Endothelial cell of umbilical vein (primary cell): ENCODE results near the gene RELT. TPM values are rescaled to one million over a fixed set of nuclear protein-coding genes. Genes with fewer than 3 reads are reported as not detected.

Source experiments
- BruUV-seq: library from RNA; stranded (reverse); fragments of 400-500 nt; replicated peaks from 2 replicates; lab custom pipeline; 2021; lab: Mats Ljungman, UMichigan
- CTCF ChIA-PET: fragments of 300-600, 350-600 bp; sonication (Branson Sonifier 250); formaldehyde crosslinking; loops from one replicate; lab custom pipeline; 2021; ENCODE audit warnings: antibody characterized with exemption, inconsistent platforms; lab: Charles Lee
- POLR2A ChIA-PET: fragments of 300-600, 350-600 bp; sonication (Branson Sonifier 250); formaldehyde crosslinking; loops from one replicate; lab custom pipeline; 2021; ENCODE audit warnings: antibody characterized with exemption, inconsistent platforms; lab: Charles Lee
- DNase-seq: peaks from one replicate; pipeline ENCODE4 v3.0.0-alpha.2; 2011; ENCODE audit warnings: low read depth, low spot score
- FAIRE-seq: peaks from 2 replicates; lab custom pipeline; 2011; peaks lifted over from hg19 to GRCh38; lab: Jason Lieb, UNC
- H2AFZ ChIP-seq: 2 replicates; pipeline ENCODE4 v1.6.0; 2012; ENCODE audit warnings: low read depth, low read length, control low read depth, inconsistent platforms
- H3K27ac ChIP-seq: 2 replicates; pipeline ENCODE4 v1.5.1; 2011; ENCODE audit warnings: low read depth, mild to moderate bottlenecking, control low read depth, low read length, moderate library complexity; ENCODE audit not compliant: insufficient read depth
- H3K27me3 ChIP-seq, 2 experiments: 2 replicates each; pipeline versions ENCODE4 v1.6.0 to v1.6.1; 2011; ENCODE audit warnings: low read length in 2 of 2, mixed read lengths in 1 of 2; ENCODE audit not compliant: control insufficient read depth in 2 of 2, insufficient read depth in 2 of 2
- H3K36me3 ChIP-seq, 2 experiments: 2 replicates in 1 of 2; 3 replicates in 1 of 2; pipeline ENCODE4 v1.5.1; 2011; ENCODE audit warnings: low read length in 2 of 2, mild to moderate bottlenecking in 1 of 2, moderate library complexity in 1 of 2; ENCODE audit not compliant: control insufficient read depth in 2 of 2, insufficient read depth in 2 of 2; ENCODE audit errors: extremely low read depth in 1 of 2
- H3K4me1 ChIP-seq: 3 replicates; pipeline ENCODE4 v1.5.1; 2011; ENCODE audit warnings: mild to moderate bottlenecking, low read length; ENCODE audit not compliant: control insufficient read depth, insufficient read depth; ENCODE audit errors: extremely low read depth
- H3K4me2 ChIP-seq: 2 replicates; pipeline ENCODE4 v1.6.1; 2011; ENCODE audit warnings: low read length, control low read depth, mixed read lengths; ENCODE audit not compliant: insufficient read depth
- H3K4me3 ChIP-seq, 3 experiments: fragments of 200-600 bp in 1 of 3; sonication (generic), shearing (Covaris generic) in 1 of 3; replicated peaks in 1 of 3; 2 replicates each; pipeline ENCODE4 v1.5.1; 2011 to 2016; ENCODE audit warnings: control low read depth in 3 of 3, low read length in 3 of 3, mild to moderate bottlenecking in 2 of 3, inconsistent platforms in 1 of 3, low read depth in 1 of 3, moderate library complexity in 1 of 3; ENCODE audit not compliant: insufficient read depth in 1 of 3
- H3K79me2 ChIP-seq: 2 replicates; pipeline ENCODE4 v1.6.0; 2012; ENCODE audit warnings: low read length, inconsistent platforms; ENCODE audit not compliant: control insufficient read depth, insufficient read depth
- H3K9ac ChIP-seq: replicated peaks from 2 replicates; pipeline ENCODE3; 2011; ENCODE audit warnings: low read length, control low read depth; ENCODE audit not compliant: insufficient read depth; ENCODE audit errors: extremely low read depth
- H3K9me1 ChIP-seq: replicated peaks from 3 replicates; pipeline ENCODE4 v1.6.0; 2011; ENCODE audit warnings: mild to moderate bottlenecking, low read length; ENCODE audit not compliant: control insufficient read depth, insufficient read depth; ENCODE audit errors: extremely low read depth
- H3K9me3 ChIP-seq: replicated peaks from 2 replicates; pipeline ENCODE4 v1.5.1; 2012; ENCODE audit warnings: low read length, inconsistent platforms; ENCODE audit not compliant: control insufficient read depth, insufficient read depth
- H4K20me1 ChIP-seq: replicated peaks from 2 replicates; pipeline ENCODE3; 2011; ENCODE audit warnings: mild to moderate bottlenecking, low read length; ENCODE audit not compliant: control insufficient read depth, insufficient read depth; ENCODE audit errors: extremely low read depth
- CTCF ChIP-seq, 2 donors: IDR thresholded peaks; 1 replicate in 1 of 2; 2 replicates in 1 of 2; pipeline ENCODE4 v1.5.1; 2011; ENCODE audit warnings: low read length in 2 of 2, mild to moderate bottlenecking in 2 of 2, moderate library complexity in 2 of 2, control low read depth in 1 of 2, inconsistent platforms in 1 of 2, low read depth in 1 of 2; ENCODE audit not compliant: insufficient read depth in 1 of 2; ENCODE audit errors: extremely low read depth in 1 of 2
- EZH2 ChIP-seq: IDR thresholded peaks from 2 replicates; pipeline ENCODE4 v1.6.1; 2012; ENCODE audit warnings: borderline replicate concordance, low read depth, mild to moderate bottlenecking, moderate library complexity, low read length, inconsistent platforms; ENCODE audit not compliant: severe bottlenecking
- FOS ChIP-seq: IDR thresholded peaks from 2 replicates; pipeline ENCODE4 v1.6.1; 2011; ENCODE audit warnings: mild to moderate bottlenecking, low read length, moderate library complexity, borderline replicate concordance; ENCODE audit not compliant: insufficient read depth
- GATA2 ChIP-seq: IDR thresholded peaks from 2 replicates; pipeline ENCODE4 v1.7.0; 2011; ENCODE audit warnings: low read depth, mild to moderate bottlenecking, moderate library complexity, mixed read lengths, low read length; ENCODE audit not compliant: insufficient read length, insufficient read depth
- JUN ChIP-seq: IDR thresholded peaks from 2 replicates; pipeline ENCODE4 v1.6.1; 2011; ENCODE audit warnings: borderline replicate concordance, low read depth; ENCODE audit not compliant: insufficient read length, insufficient read depth
- MAX ChIP-seq: IDR thresholded peaks from 2 replicates; pipeline ENCODE4 v1.6.1; 2011; ENCODE audit not compliant: insufficient read depth, insufficient read length
- MYC ChIP-seq: IDR thresholded peaks from one replicate; pipeline ENCODE4 v1.6.1; 2011; ENCODE audit warnings: mild to moderate bottlenecking, low read depth, low read length
- POLR2A ChIP-seq: IDR thresholded peaks from 2 replicates; pipeline ENCODE4 v1.6.1; 2012; ENCODE audit warnings: low read depth, mild to moderate bottlenecking, control low read depth, low read length
- POLR2AphosphoS5 ChIP-seq: IDR thresholded peaks from 2 replicates; pipeline ENCODE4 v1.6.1; 2012; ENCODE audit warnings: low read depth, mild to moderate bottlenecking, control low read depth, low read length, moderate library complexity; ENCODE audit not compliant: insufficient read depth
- dilution Hi-C: fragments of 300-500 bp; cut with MboI; formaldehyde crosslinking; loops from one replicate; pipeline ENCODE4 v1.15.0; 2019; ENCODE audit warnings: low sequenced_read_pairs; ENCODE audit not compliant: extremely low pct_ligation_motif_present
- intact Hi-C: fragments of 100-400 bp; cut with micrococcal nuclease; formaldehyde crosslinking; loops from one replicate; pipeline ENCODE4 v1.10.0; 2022
- polyA plus RNA-seq, 4 experiments: library from polyadenylated mRNA; depleted of rRNA in 3 of 4; stranded (reverse) in 3 of 4; unstranded in 1 of 4; fragments of >200 nt; gene quantifications; 2 replicates each; pipeline versions ENCODE4 v1.2.1 to v1.2.3, GENCODE V29; 2011 to 2012; ENCODE audit warnings: missing spikeins in 1 of 4
- total RNA-seq: library from RNA; stranded (reverse); gene quantifications from 2 replicates; pipeline ENCODE4 v1.2.3, GENCODE V29; 2021

Gene RELT
- total and polyA plus RNA-seq, 2 donors (not counting 3 experiments of a cell fraction or from before 2014, with no cell fraction given): 6.7 to 13.1 TPM

- Histone ChIP-seq H3K4me1 (no peaks in the 10 kb centered on the region), H3K9me1 (no peaks in the 10 kb centered on the region), H3K36me3 (peaks cover 6 to 66% of the 10 kb centered on the region in 2 experiments), H3K4me2 (no peak overlapping the region), H3K27me3 (no peaks in the 10 kb centered on the region), H4K20me1 (no peaks in the 10 kb centered on the region), H3K9me3 (no peaks in the 10 kb centered on the region), H3K4me3 (no peak overlapping the region), H3K79me2 (no peaks in the 10 kb centered on the region), H3K27ac (no peak overlapping the region), H3K9ac (no peak overlapping the region), H2AFZ (no peak overlapping the region)
- DNase-seq (no peak), FAIRE-seq (no peak)
- ChIA-PET POLR2A (no interaction called here), CTCF (interaction anchor here (0.7 to 4.2 kb wide), 5 partner anchors 8 to 269 kb away, joined by 3 to 31 read pairs (median 3); no protein-coding TSS in a partner anchor)
- dilution Hi-C loops (no loop called here), intact Hi-C loops (no loop called here)
- no TSS peak for BruUV-seq
- TF ChIP-seq JUN (no peak), MAX (no peak), GATA2 (no peak), CTCF (IDR thresholded peaks at IDR 0.05; ENCODE audit: extremely low read depth in 1 of 2, insufficient read depth in 1 of 2, low read depth in 1 of 2, low read length in 2 of 2) (no peak), EZH2 (no peak), POLR2AphosphoS5 (no peak), POLR2A (no peak), MYC (no peak), FOS (no peak)
Measured at GRCh38 chr11:73356979-73357860, 19.0 kb upstream of the RELT start.
